ENCODE measurements around the gene IL34.
"Not testable (repeated sequence)": the region's sequence is repeated elsewhere in the genome, so short reads cannot be mapped to it uniquely, and the experiment has no call there.

Gene IL34

DNA sequence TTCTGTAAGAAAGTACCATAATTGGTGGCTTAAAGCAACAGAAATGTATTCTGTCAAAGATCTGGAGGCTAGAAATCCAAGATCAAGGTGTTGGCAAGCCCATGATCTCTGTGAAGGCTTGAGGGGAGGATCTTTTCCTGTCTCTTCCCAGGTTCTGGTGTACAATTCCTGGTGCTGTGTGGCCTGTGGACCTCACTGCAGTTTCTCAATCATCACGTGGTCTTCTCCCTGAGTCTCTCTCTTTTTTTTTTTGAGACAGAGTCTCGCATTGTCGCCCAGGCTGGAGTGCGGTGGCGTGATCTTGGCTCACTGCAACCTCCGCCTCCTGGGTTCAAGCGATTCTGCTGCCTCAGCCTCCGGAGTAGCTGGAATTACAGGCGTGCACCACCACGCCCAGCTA is 12.7 kb upstream of the IL34 start:
- DNase-seq = not testable (repeated sequence)

DNA sequence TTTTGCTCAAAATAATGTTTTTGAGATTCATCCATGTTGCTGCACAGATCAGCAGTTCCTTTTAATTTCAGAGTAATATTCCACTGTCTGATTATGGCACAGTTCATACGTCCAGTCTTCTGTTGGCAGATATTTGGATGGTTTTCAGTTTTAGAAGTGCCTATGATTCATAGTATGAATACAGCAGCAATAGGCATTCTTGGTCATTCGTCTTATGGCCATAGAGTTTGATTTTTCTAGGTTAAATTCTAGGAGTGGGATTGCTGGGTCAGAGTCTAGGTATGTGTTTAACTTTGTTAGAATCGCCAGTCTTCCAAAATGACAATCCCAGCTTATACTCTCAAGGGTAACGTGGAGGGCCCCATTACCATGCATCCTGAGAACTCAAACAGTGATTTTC is 11.5 kb upstream of the IL34 start:
- DNase-seq = no peak

DNA sequence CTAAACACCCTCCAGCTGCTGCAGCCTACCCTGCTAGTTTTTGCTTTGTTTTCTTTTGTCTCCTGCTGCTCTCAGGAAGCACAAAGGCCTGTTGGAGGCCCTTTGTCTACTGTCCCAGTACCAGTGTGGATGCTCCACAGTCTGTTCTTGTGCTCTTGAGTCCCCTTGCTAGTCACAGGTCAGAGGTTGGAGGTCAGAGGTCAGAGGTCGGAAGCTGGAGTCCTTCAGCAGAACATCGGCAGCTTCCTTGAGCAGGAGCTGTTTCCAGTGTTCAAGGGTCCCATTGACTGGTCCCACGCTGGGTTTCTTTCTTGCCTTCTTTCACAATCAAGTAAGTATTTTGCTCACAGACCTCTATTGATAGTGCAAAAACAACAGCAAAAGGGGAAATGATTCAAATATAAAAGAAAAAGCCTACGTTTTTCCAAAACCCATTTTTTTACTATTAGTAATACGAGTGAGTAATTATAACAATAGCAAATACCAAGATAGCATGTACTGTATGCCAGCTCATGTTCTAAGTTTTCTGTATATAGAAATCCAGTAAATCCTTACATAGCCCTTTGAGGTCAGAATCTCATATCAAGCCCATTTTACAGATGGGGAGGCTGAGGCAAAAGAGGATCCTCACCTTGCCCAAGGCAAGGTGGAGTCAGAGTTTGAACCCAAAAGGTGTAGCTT is 10.9 kb upstream of the IL34 start:
- DNase-seq = no peak

DNA sequence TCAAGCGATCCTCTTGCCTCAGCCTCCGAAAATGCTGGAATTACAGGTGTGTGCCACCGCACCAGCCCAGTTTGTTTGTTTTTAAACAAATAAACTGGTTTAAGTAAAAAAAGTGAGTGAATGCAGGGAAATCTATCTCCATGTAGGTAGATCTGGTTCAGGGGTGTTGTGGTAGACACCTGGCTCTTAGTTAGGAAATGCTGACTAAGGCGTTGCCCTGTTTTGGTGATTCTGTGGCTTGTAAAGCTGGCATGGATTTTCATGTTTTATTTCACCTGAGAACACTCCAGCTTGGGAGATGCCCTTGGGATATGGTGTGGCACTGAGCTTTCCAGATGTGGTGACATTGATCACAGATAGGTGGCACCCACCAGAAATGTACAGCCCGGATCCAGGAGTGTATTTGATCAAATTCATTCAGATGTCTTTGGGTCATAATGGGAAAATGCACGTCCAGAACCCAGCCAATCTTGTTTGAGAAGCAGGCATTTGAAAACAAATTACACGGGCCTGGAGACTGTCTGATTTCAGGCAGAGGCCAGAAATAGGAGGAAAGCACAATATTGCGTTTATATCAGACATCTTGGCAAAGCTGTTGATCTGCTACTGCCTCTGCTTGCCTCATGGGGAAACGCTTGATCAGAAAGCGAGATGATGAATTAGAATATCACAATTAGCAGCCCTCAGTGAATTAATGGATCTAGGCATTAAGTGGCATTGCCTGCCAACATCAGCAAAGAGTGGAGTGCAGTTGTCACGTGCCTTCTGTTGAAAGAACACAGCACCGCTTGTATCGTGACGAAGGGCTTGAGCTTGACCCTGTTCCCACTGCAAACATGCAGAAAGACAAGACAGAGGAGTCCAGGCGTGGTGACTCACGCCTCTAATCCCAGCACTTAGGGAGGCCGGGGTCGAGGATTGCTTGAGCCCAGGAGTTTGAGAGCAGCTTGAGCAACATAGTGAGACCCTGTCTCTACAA is 7.3 kb upstream of the IL34 start:
- no peak for DNase-seq

DNA sequence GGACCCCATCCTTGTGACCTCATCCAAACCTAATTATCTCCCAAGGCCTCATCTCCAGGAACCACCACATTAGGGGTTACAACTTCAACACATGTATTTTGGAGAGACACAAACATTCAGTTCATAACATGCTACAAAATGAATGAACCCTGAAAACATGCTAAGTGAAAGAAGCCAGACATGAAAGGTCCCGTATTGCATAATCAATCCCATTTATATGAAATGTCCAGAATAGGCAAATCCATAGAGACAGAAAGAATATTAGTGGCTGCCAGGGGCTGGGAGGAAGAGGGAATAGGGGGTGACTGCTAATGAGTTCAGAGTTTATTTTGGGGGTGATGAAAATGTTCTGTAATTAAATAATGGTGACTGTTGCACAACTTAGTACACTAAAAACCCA is 3.7 kb upstream of the IL34 start:
- no peak for DNase-seq

DNA sequence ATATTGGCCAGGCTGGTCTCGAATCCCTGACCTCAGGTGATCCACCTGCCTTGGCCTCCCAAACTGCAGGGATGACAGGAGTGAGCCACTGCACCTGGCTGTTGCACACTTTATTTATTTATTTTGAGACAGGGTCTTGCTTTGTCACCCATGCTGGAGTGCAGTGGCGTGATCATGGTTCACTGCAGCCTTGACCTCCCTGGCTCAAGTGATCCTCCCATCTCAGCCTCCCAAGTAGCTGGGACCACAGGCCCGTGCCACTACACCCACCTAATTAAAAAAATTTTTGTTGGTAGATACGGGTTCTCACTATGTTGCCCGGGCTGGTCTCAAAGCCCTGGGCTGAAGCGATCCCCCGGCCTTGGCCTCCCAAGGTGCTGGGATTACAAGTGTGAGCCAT is 3.1 kb upstream of the IL34 start:
- DNase-seq = not testable (repeated sequence)

DNA sequence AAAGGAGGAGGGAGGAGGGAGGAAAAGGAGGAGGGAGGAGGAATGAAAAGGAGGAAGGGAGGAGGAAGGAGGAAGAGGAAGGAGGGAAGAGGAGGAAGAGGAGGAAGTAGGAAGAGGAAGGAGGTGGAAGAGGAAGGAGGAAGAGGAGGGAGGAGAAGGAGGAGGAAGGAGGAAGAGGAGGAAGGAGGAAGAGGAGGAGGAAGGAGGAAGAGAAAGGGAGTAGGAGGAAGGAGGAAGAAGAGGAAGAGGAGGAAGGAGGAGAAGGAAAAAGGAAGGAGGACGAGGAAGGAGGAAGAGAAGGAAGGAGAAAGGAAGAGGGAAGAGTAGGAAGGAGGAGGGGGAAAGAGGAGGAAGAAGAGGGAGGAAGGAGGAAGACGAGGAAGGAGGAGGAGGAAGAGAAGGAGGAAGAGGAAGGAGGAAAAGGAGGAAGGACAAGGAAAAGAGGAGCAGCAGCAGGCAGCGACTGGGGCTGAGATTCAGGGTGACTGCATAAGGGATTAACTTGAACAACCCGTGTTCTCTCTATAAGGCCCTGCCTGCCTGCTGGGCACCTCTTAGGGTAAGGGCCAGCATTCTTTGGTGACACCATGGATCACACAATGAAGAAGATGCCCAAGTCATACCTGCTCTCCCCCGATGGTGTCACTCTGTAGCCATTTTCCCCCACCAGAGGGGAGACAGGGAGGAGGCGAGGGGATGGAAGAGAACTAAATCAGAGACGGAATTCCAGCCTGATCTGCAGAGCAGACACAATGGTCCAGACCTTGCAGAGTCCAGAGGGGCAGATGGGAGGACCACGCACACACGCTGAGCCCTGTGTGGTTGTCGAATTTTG is 1.4 kb upstream of the IL34 start:
- DNase-seq = no peak

DNA sequence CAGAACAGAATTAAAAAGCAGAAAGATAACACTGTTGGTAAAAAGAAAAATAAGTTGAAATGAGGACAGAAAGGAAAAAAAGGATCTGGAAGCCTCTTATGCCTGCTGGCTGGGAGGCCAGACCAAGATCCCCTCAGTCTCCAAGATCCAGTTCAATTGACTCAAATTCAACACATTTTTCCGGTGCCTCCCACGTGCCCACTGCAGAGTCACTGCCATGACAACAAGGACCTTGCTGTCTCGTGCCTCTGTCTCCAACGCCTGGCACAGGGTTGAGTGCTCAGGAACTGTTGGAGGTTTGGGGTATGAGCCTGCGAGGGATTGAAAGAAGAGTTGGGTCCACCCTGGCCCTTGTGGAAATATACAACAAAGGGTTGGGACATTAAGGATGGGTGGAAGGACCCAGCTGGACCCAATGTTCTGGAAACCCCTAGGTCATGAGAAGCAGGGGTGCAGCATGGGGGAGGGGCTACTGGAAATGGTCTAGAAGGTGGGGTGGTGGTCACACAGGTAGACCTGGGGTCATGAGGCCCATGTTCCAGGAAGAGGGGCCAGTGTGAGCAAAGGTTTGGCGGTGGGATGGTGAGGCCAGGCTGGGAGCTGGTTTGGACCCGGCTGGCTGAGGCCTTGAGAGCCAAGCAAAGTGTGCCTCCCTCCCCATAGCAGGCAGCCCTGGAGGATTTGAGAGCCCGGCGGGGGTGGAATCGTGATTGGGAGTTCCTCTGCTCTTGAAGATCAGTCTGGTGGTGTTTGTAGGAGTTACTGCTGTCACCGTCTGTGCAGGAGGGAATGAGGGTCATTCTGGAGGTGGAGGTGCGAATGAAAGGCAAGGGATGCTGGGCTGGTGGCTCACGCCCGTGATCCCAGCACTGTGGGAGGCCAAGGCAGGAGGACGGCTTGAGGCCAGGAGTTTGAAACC is 1.3 kb downstream of the IL34 start:
- no peak for DNase-seq

DNA sequence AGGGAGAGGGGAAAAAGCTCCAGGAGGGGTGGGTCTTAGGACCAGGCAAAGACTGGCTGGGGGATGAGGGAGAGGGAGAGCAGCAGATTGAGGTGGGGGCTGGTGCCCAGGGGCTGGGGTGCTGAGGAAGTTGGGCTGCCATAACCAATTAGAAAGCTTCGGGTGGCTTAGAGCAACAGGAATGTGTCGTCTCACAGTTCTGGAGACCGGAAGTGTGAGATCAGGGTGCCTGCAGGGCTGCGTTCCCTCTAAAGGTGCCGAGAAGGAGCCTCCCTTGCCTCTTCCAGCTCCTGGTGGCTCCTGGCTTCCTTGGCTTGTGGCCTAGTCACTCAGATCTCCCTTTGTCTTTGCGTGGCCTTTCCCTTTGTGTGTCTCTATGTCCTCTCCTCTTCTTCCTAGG is 2.2 kb downstream of the IL34 start:
- no peak for DNase-seq

DNA sequence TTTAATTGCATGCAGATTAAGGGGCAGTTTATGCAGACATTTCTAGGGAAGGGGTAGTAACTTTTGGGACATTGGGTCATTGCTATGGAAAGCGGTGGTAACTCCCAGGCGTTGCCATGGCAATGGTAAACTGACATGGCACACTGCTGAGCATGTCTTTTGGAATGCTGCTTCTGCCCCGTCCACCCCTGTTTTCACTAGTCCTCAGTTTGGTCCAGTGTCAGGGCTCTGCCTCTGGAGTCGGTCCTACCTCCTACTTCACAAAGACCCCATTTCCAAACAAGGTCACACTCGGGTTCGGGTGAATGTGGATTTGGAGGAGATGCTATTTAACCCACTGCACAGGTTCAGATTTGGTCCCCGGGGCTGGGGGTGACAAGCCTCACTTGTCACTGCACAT is 2.9 kb downstream of the IL34 start:
- no peak for DNase-seq

DNA sequence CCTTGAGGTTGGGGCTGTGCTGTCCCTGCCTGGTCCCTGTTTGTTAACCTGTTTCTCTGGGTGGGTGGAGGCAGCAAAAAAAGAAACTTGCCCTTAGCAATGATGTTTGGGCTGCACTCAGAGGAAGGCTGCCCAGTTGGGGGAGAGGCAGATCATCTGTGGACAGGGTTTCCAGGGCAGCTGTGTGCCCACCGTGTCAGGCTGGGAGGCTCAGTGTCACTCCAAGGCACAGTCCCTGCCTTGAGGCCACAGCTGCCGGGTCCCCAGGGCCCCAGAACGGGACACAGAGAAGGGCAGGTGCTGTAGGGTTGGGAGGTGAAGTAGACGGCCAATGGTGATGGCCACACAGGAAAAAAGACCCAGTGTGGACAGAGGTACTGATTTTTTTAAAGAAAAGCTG is 3.9 kb downstream of the IL34 start:
- no peak for DNase-seq

DNA sequence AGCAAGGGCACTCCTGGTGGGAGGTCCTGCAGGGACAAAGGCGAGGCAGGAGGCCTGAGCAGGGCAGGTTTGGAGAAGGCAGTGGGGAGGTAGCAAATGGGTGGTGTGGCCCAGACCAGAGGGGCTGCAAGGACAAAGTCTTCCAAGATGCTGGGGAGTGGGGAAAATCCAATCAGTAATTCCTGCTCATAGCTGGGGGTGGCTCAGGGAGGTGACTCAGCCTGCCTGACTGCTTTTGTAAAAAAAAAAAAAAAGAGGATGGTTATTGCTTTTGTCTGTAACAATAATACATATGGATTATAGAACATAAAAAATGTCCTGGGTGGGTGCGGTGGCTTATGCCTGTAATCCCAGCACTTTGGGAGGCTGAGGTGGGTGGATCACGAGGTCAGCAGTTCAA is 5.2 kb downstream of the IL34 start:
- DNase-seq = no peak

DNA sequence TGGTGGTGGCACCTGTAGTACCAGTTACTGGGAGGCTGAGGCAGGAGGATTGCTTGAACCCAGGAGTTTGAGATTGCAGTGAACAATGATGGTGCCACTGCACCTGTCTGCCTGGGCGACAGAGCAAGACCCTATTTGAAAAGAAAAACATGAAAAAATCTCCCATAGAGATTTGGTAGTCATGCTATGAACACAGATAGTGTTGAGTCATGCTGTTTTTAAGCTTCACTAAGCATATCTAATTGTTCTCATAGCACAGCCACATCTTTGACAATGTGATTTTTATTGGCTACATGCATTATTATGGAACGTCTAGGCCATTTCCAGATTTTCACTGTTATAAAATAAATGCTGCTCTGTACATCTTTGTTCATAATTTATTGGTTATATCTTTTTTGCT is 6.0 kb downstream of the IL34 start:
- DNase-seq = no peak

DNA sequence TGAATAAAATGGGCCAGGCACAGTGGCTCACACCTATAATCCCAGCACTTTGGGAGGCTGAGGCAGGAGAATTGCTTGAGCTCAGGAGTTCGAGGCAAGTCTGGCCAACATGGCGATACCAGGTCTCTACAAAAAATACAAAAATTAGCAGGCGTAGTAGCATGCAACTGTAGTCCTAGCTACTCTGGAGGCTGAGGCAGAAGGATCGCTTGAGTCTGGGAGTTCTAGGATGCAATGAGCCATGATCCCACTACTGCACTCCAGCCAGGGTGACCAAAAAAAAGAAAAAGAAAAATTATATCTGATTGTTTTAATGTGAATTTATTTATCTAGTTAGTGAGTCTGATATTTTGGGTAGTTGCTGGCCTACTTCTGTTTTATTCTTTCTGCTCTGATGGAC is 7.0 kb downstream of the IL34 start:
- DNase-seq = no peak

DNA sequence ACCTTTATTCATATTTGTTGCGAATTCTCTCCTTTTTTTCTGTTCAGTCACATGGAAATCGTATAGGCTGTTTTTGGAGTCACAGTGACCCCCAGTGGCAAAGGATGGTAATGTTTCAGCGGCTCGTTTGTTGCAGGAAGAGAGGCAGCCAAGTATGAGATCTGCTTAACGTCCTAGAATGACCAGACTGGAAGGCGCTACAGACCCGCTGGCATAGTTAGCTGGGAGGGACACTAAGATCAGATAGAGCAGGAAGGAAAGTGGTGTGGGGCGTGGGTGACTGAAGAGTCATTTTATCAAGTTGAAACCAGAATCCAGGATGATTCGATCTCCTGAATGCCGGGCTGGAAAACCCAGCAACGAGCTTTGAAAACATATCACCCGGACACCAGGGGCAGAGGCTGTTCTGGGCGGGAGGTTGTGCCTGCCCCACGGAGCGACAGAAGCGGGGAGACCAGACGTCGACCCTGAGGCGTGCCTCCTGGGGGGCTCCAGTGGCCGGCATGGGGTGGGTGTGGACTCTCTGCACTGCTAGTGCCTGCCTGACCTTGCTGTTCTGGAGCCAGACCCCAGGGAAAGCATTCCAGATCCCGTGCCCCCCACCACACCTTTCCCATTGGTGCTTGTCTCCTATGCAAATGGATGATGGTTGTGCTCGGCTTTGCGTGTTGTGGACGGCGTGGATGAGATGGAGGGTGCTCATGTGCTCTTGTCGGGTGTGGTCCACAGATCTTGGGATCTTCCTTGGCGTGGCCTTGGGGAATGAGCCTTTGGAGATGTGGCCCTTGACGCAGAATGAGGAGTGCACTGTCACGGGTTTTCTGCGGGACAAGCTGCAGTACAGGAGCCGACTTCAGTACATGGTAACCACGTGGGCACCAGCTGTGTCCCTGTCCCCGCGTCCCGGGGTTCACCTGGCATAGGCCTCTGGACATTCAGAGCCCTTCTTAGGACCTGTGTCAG is 7.7 kb downstream of the IL34 start:
- no peak for DNase-seq

DNA sequence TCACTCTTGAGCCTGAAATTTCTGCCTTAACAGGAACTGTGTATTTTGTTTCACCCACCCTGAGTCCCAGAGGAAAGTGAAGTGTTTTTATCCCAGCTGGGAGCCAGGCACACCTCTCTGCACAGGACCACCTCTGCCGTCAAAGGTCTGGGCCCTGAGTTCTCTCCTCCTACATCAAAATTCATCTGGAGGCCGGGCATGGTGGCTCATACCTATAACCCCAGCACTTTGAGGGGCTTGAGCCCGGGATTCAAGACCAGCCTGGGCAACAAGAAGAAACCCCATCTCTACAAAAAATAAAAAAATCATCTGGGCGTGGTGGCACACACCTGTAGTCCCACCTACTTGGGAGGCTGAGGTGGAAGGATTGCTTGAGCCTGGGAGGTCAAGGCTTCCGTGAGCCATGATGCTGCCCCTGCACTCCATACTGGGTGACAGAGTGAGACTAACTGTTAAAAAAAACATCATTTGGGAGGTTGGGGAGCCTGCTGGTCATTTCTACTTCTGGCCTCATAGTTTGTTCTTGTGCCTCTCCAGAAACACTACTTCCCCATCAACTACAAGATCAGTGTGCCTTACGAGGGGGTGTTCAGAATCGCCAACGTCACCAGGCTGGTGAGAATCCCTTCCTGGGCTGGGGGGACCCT is 9.8 kb downstream of the IL34 start:
- no peak for DNase-seq

DNA sequence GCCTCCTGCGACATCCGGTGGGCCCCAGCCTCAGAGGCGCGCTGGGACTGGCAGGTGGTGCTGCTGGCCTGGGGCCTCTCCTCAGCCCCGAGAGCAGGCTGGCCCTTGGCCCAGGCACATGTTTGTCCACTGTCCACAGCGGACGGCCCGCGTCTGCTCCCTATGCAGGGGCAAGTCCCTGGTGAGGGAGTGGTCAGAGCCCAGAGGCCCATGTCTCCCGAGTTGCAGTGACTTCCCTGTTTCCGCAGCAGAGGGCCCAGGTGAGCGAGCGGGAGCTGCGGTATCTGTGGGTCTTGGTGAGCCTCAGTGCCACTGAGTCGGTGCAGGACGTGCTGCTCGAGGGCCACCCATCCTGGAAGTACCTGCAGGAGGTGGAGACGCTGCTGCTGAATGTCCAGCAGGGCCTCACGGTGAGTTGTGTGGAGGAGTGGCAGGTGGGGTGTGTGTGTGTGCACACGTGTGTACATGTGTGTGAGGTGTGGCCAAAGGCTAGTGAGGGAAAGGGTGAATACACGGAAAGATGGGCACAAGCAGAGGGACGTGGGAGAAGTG is 10.4 kb downstream of the IL34 start:
- no peak for DNase-seq

DNA sequence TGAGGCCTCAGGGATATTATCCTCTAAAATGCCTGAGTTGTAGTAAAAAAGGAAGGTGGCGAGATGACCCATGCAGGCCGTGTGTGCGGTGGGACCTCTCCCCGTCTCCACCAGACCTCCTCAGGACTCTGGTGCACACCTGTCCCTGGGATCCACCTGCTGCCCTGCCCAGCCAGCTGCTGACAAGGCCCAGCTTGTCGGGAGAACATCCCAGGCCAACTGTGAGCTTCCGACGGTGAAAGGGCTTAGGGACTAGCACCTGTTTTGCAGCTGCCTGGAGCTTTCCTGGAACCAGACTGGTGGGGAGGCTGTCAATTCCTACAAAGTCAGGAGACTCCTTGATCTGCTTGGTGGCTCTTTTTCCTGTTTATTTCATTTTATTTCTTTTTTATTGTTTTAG is 11.6 kb downstream of the IL34 start:
- DNase-seq = no peak

DNA sequence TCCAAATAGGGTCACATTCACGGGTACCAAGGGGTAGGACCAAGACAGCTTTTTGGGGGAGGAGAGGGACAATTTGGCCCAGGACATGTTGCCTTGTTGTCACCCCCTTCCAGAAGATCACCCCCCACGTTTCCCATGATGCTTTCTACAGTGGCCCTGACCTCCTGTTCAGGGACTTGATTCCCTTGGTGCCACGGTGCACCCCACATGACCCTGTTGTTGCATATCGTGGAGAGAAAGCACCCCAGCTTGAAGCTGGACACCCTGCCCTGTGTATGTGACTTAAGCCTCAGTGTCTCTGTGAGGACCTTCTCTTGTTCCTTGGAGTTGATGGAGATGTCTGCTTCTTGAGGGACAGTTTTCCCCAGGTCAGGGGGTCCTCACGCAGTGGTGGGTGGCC is 12.6 kb downstream of the IL34 start:
- no peak for DNase-seq

DNA sequence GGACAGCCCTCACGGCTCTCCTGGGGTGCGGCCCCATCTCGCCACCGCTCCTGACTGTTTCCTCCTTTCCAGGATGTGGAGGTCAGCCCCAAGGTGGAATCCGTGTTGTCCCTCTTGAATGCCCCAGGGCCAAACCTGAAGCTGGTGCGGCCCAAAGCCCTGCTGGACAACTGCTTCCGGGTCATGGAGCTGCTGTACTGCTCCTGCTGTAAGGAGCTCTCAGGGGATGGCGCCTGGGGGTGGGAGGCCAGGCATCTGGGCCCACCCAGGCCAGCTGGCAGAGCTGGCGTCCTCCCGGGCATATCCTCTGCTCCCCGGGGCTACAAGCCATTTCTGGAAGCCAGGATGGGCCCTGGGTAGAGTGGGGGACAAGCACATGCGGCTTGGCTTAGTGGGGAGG is 13.2 kb downstream of the IL34 start:
- no peak for DNase-seq
